ENCODE data around the gene ATG4D. TPM values are rescaled to one million over a fixed set of nuclear protein-coding genes. Genes with fewer than 3 reads are reported as not detected.

The ATG4D gene
- total RNA-seq, 1 donor = 6.3 TPM

- TF ChIP-seq CTCF (IDR thresholded peaks at IDR 0.05; ENCODE audit: insufficient read depth, low read length) = no peak
- no peak for DNase-seq (ENCODE audit: low read depth)
- H3K4me3 ChIP-seq (ENCODE audit: low read depth, low read length) = no peak overlapping the region
These were observed 8.9 kb downstream of the ATG4D start for GRCh38 chr19:10552510-10553053.

- no peak overlapping the region for H3K4me3 ChIP-seq (ENCODE audit: low read depth, low read length)
- DNase-seq (ENCODE audit: low read depth) = no peak
- TF ChIP-seq CTCF (IDR thresholded peaks at IDR 0.05; ENCODE audit: insufficient read depth, low read length) = no peak
These were observed 9.5 kb downstream of the ATG4D start for GRCh38 chr19:10553087-10553667.

- no peak for TF ChIP-seq CTCF (IDR thresholded peaks at IDR 0.05; ENCODE audit: insufficient read depth, low read length)
These were observed 10.3 kb downstream of the ATG4D start for GRCh38 chr19:10553943-10554381.

GRCh38 chr19:10554760-10555609 is 11.3 kb downstream of the ATG4D start:
- TF ChIP-seq CTCF (IDR thresholded peaks at IDR 0.05; ENCODE audit: insufficient read depth, low read length) = peak; percentile 8
- no peak for DNase-seq (ENCODE audit: low read depth)
- no peak overlapping the region for H3K4me3 ChIP-seq (ENCODE audit: low read depth, low read length)

More at GRCh38 chr19:10553943-10554381, 10.3 kb downstream of the ATG4D start:
- no peak for DNase-seq (ENCODE audit: low read depth)
- no peak overlapping the region for H3K4me3 ChIP-seq (ENCODE audit: low read depth, low read length)

GRCh38 chr19:10555610-10555973 is 11.9 kb downstream of the ATG4D start:
- no peak for TF ChIP-seq CTCF (IDR thresholded peaks at IDR 0.05; ENCODE audit: insufficient read depth, low read length)
- H3K4me3 ChIP-seq (ENCODE audit: low read depth, low read length) = no peak overlapping the region
- no peak for DNase-seq (ENCODE audit: low read depth)

- no peak for TF ChIP-seq CTCF (IDR thresholded peaks at IDR 0.05; ENCODE audit: insufficient read depth, low read length)
- H3K4me3 ChIP-seq (ENCODE audit: low read depth, low read length) = no peak overlapping the region
- DNase-seq (ENCODE audit: low read depth) = no peak
These were observed 14.0 kb downstream of the ATG4D start for GRCh38 chr19:10557603-10558197.
